ENCODE measurements around the gene DLGAP4. TPM values are rescaled to one million over a fixed set of nuclear protein-coding genes. Genes with fewer than 3 reads are reported as not detected.

Gene DLGAP4
- total RNA-seq, 1 experiment from 2014 or later: 40.3 TPM

DNA sequence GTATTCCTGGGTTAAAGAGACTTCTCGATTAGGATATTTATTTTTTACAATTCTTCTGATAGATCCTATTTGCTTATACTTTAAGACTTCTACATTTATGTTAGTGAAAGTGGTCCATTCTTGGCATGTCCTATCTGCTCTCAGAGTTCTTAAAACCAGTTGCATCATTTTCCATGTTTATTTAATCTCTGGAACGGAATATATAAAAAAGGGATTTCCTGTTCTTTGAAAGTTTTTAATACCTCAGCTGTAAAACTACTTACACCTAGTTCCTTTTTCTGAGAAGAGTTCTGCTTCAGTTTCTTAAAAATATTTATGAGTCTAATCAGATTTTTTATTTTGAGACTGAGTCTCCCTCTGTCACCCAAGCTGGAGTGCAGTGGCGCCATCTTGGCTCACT, 217.2 kb downstream of the DLGAP4 start:
- no TSS peak for BruUV-seq (replicated peaks)
- POLR2A ChIA-PET: no interaction called here
- Histone ChIP-seq H2AFZ (ENCODE audit: low read depth, low read length, poor library complexity, severe bottlenecking) (no peak overlapping the region), H3K36me3 (ENCODE audit: control insufficient read depth in 1 of 2, insufficient read depth in 2 of 2, low read length in 2 of 2) (peaks cover 0 to 16% of the 10 kb centered on the region in 2 experiments; a peak in 3 of 4 replicates), H4K20me1 (ENCODE audit: insufficient read depth) (no peaks in the 10 kb centered on the region), H3K4me2 (ENCODE audit: low read length) (no peak overlapping the region), H3K27ac (ENCODE audit: low read depth, low read length) (no peak overlapping the region), H3K4me3 (replicated peaks in 1 of 2; ENCODE audit: low read depth in 1 of 2, low read length in 2 of 2) (no peak overlapping the region), H3K9me3 (ENCODE audit: control insufficient read depth in 1 of 2, insufficient read depth in 1 of 2, low read depth in 1 of 2, low read length in 2 of 2) (no peaks in the 10 kb centered on the region), H3K4me1 (ENCODE audit: control insufficient read depth in 1 of 2, insufficient read depth in 2 of 2, low read length in 2 of 2) (no peaks in the 10 kb centered on the region), H3K79me2 (ENCODE audit: insufficient read depth, low read length) (no peaks in the 10 kb centered on the region), H3K9ac (ENCODE audit: low read length) (no peak overlapping the region), H3K9me2 (ENCODE audit: insufficient read depth) (no peaks in the 10 kb centered on the region), H3K27me3 (ENCODE audit: insufficient read depth, low read length) (no peaks in the 10 kb centered on the region)
- intact Hi-C loops (cut with micrococcal nuclease): no loop called here
- RAD21 ChIA-PET (ENCODE audit: low non-redundant PET in 1 of 2, low total read pairs in 2 of 2, uncharacterized antibody in 2 of 2, unreplicated experiment in 2 of 2): no interaction called here
- ATAC-seq: no peak
- TF ChIP-seq SP1 (IDR thresholded peaks at IDR 0.05; ENCODE audit: low read depth): no peak
- no peak for TF ChIP-seq SRF (IDR thresholded peaks at IDR 0.05; ENCODE audit: low read depth)
- no peak for TF ChIP-seq POLR2AphosphoS5 (IDR thresholded peaks at IDR 0.05; ENCODE audit: low read depth, low read length)
- no peak for TF ChIP-seq JUND (IDR thresholded peaks at IDR 0.05)
- TF ChIP-seq YY1 (IDR thresholded peaks at IDR 0.05; ENCODE audit: extremely low read depth, insufficient replicate concordance, low read depth, low read length): no peak
- TF ChIP-seq CBX3 (IDR thresholded peaks at IDR 0.05; ENCODE audit: low read depth): no peak
- no peak for TF ChIP-seq TCF7L2 (IDR thresholded peaks at IDR 0.05; ENCODE audit: borderline replicate concordance, extremely low read depth, insufficient read depth, insufficient read length)
- TF ChIP-seq FOSL1 (IDR thresholded peaks at IDR 0.05; ENCODE audit: low read depth): no peak
- no peak for TF ChIP-seq ELF1 (IDR thresholded peaks at IDR 0.05; ENCODE audit: borderline replicate concordance, low read depth)
- TF ChIP-seq POLR2A (IDR thresholded peaks at IDR 0.05; ENCODE audit: borderline replicate concordance, extremely low read depth, insufficient read depth, insufficient read length): no peak
- no peak for TF ChIP-seq SIN3A (IDR thresholded peaks at IDR 0.05; ENCODE audit: low read depth)
- TF ChIP-seq, protein P1, sequence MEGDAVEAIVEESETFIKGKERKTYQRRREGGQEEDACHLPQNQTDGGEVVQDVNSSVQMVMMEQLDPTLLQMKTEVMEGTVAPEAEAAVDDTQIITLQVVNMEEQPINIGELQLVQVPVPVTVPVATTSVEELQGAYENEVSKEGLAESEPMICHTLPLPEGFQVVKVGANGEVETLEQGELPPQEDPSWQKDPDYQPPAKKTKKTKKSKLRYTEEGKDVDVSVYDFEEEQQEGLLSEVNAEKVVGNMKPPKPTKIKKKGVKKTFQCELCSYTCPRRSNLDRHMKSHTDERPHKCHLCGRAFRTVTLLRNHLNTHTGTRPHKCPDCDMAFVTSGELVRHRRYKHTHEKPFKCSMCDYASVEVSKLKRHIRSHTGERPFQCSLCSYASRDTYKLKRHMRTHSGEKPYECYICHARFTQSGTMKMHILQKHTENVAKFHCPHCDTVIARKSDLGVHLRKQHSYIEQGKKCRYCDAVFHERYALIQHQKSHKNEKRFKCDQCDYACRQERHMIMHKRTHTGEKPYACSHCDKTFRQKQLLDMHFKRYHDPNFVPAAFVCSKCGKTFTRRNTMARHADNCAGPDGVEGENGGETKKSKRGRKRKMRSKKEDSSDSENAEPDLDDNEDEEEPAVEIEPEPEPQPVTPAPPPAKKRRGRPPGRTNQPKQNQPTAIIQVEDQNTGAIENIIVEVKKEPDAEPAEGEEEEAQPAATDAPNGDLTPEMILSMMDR (IDR thresholded peaks at IDR 0.05 in 2 of 3, conservative IDR thresholded peaks at IDR 0.05 in 1 of 3; ENCODE audit: borderline replicate concordance in 1 of 3, insufficient read depth in 1 of 3, low read depth in 2 of 3, low read length in 2 of 3): no peak
- no peak for TF ChIP-seq RAD21 (IDR thresholded peaks at IDR 0.05; ENCODE audit: low read depth)
- no peak for TF ChIP-seq EZH2 (IDR thresholded peaks at IDR 0.05)
- no peak for TF ChIP-seq ZFX (IDR thresholded peaks at IDR 0.05)
- TF ChIP-seq, protein P2, sequence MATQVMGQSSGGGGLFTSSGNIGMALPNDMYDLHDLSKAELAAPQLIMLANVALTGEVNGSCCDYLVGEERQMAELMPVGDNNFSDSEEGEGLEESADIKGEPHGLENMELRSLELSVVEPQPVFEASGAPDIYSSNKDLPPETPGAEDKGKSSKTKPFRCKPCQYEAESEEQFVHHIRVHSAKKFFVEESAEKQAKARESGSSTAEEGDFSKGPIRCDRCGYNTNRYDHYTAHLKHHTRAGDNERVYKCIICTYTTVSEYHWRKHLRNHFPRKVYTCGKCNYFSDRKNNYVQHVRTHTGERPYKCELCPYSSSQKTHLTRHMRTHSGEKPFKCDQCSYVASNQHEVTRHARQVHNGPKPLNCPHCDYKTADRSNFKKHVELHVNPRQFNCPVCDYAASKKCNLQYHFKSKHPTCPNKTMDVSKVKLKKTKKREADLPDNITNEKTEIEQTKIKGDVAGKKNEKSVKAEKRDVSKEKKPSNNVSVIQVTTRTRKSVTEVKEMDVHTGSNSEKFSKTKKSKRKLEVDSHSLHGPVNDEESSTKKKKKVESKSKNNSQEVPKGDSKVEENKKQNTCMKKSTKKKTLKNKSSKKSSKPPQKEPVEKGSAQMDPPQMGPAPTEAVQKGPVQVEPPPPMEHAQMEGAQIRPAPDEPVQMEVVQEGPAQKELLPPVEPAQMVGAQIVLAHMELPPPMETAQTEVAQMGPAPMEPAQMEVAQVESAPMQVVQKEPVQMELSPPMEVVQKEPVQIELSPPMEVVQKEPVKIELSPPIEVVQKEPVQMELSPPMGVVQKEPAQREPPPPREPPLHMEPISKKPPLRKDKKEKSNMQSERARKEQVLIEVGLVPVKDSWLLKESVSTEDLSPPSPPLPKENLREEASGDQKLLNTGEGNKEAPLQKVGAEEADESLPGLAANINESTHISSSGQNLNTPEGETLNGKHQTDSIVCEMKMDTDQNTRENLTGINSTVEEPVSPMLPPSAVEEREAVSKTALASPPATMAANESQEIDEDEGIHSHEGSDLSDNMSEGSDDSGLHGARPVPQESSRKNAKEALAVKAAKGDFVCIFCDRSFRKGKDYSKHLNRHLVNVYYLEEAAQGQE (IDR thresholded peaks at IDR 0.05; ENCODE audit: low read depth): no peak
- TF ChIP-seq, protein P3, sequence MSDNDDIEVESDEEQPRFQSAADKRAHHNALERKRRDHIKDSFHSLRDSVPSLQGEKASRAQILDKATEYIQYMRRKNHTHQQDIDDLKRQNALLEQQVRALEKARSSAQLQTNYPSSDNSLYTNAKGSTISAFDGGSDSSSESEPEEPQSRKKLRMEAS (IDR thresholded peaks at IDR 0.05): no peak
- no peak for TF ChIP-seq EGR1 (IDR thresholded peaks at IDR 0.05; ENCODE audit: low read depth)
- TF ChIP-seq EZH2phosphoT487 (IDR thresholded peaks at IDR 0.05; ENCODE audit: borderline replicate concordance): no peak
- TF ChIP-seq, protein P4, sequence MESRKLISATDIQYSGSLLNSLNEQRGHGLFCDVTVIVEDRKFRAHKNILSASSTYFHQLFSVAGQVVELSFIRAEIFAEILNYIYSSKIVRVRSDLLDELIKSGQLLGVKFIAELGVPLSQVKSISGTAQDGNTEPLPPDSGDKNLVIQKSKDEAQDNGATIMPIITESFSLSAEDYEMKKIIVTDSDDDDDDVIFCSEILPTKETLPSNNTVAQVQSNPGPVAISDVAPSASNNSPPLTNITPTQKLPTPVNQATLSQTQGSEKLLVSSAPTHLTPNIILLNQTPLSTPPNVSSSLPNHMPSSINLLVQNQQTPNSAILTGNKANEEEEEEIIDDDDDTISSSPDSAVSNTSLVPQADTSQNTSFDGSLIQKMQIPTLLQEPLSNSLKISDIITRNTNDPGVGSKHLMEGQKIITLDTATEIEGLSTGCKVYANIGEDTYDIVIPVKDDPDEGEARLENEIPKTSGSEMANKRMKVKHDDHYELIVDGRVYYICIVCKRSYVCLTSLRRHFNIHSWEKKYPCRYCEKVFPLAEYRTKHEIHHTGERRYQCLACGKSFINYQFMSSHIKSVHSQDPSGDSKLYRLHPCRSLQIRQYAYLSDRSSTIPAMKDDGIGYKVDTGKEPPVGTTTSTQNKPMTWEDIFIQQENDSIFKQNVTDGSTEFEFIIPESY (IDR thresholded peaks at IDR 0.05; ENCODE audit: extremely low read depth, insufficient replicate concordance, low read length): no peak
- DNase-seq (ENCODE audit: low read depth, low spot score): no peak
- CTCF ChIA-PET: no interaction called here
